Activated B cell treated with CpG ODN at 0.5 μM for 24 hours (primary cell): ENCODE data around the gene ZNF492. TPM values are rescaled to one million over a fixed set of nuclear protein-coding genes. Genes with fewer than 3 reads are reported as not detected.
"Not testable (repeated sequence)": the region's sequence is repeated elsewhere in the genome, so short reads cannot be mapped to it uniquely, and the experiment has no call there.

Experiments
- ATAC-seq: fragments of 200-7000 bp; cut with Tn5 transposase; one replicate; pipeline ENCODE4 v1.10.0; 2021; ENCODE audit warnings: low read depth, mild to moderate bottlenecking, moderate library complexity
- CTCF ChIA-PET: fragments of 350-600 bp; sonication (Branson Sonifier 250); formaldehyde crosslinking; loops from one replicate; lab custom pipeline; 2021; ENCODE audit warnings: antibody characterized with exemption; lab: Charles Lee
- POLR2A ChIA-PET: fragments of 350-600 bp; sonication (Branson Sonifier 250); formaldehyde crosslinking; loops from one replicate; lab custom pipeline; 2021; ENCODE audit warnings: antibody characterized with exemption; lab: Charles Lee
- DNase-seq: peaks from one replicate; pipeline ENCODE4 v3.0.0; 2022
- H3K27ac Mint-ChIP-seq: one replicate; pipeline ENCODE4 v1.8.0; 2020; ENCODE audit warnings: mixed read lengths
- H3K27me3 Mint-ChIP-seq: one replicate; pipeline ENCODE4 v1.8.0; 2021; ENCODE audit warnings: mixed read lengths
- H3K36me3 Mint-ChIP-seq: one replicate; pipeline ENCODE4 v1.8.0; 2021; ENCODE audit warnings: low read depth, mixed read lengths
- H3K4me1 Mint-ChIP-seq: one replicate; pipeline ENCODE4 v1.8.0; 2021; ENCODE audit warnings: mixed read lengths
- H3K4me3 Mint-ChIP-seq: one replicate; pipeline ENCODE4 v1.8.0; 2020; ENCODE audit warnings: mild to moderate bottlenecking, mixed read lengths
- H3K9me3 Mint-ChIP-seq: one replicate; pipeline ENCODE4 v1.8.0; 2020; ENCODE audit warnings: mixed read lengths
- CTCF ChIP-seq: fragments of 200-600 bp; IDR thresholded peaks from one replicate; pipeline ENCODE4 v1.8.0; 2022; ENCODE audit warnings: antibody characterized with exemption, mild to moderate bottlenecking
- intact Hi-C: fragments of 100-400 bp; cut with micrococcal nuclease; formaldehyde crosslinking; loops from one replicate; pipeline ENCODE4 v1.15.1; 2024
- total RNA-seq: library from RNA; stranded (reverse); gene quantifications from 2 replicates; pipeline ENCODE4 v1.2.3, GENCODE V29; 2022

ZNF492 gene
- total RNA-seq = 0.71 and 1.2 TPM in 2 replicates

- peak; percentile 98 for ATAC-seq
- peak; percentile 58 for DNase-seq
- intact Hi-C loops = loop anchor here (2.0 to 10.0 kb wide), 3 partner anchors 761 to 1125 kb away; partner anchors contain the start of genes ZNF675, ZNF681 and ZNF91
- H3K27me3 Mint-ChIP-seq, CTCF ChIA-PET, H3K4me1 Mint-ChIP-seq, H3K9me3 Mint-ChIP-seq, H3K36me3 Mint-ChIP-seq: not testable (repeated sequence)
- POLR2A ChIA-PET = interaction anchor here (0.6 to 1.2 kb wide), 7 partner anchors 483 to 1459 kb away, joined by 3 to 13 read pairs (median 4); partner anchors contain the start of genes ZNF675, ZNF730 and ZNF91
- peak within 1 kb of the TSS; percentile 93 for H3K4me3 Mint-ChIP-seq
- peak within 1 kb of the TSS; percentile 70 for H3K27ac Mint-ChIP-seq
These were observed at the start of gene ZNF492 for GRCh38 chr19:22633706-22634449. ZNF492 (plus strand) TSS chr19:22634324; CDS start chr19:22653400, 19,076 bp downstream.

GRCh38 chr19:22595422-22595821 is 38.7 kb upstream of the ZNF492 start:
- H3K4me1 Mint-ChIP-seq = no peaks in the 10 kb centered on the region
- DNase-seq = no peak
- H3K36me3 Mint-ChIP-seq = no peaks in the 10 kb centered on the region
- H3K4me3 Mint-ChIP-seq = no peak overlapping the region
- ATAC-seq = no peak
- H3K27ac Mint-ChIP-seq = no peak overlapping the region
- H3K9me3 Mint-ChIP-seq = peaks cover 17% of the 10 kb centered on the region
- H3K27me3 Mint-ChIP-seq = no peaks in the 10 kb centered on the region
- POLR2A ChIA-PET = no interaction called here
- CTCF ChIA-PET = no interaction called here
- TF ChIP-seq CTCF = no peak
- intact Hi-C loops = no loop called here

GRCh38 chr19:22595918-22596341 is 38.2 kb upstream of the ZNF492 start:
- intact Hi-C loops = no loop called here
- ChIA-PET POLR2A (no interaction called here), CTCF (no interaction called here)
- Mint-ChIP-seq H3K9me3 (peaks cover 20% of the 10 kb centered on the region), H3K27me3 (no peaks in the 10 kb centered on the region), H3K27ac (no peak overlapping the region), H3K4me3 (no peak overlapping the region), H3K36me3 (no peaks in the 10 kb centered on the region), H3K4me1 (no peaks in the 10 kb centered on the region)
- ATAC-seq = no peak
- TF ChIP-seq CTCF = no peak
- no peak for DNase-seq

GRCh38 chr19:22600690-22601648 is 33.2 kb upstream of the ZNF492 start:
- ChIA-PET CTCF (no interaction called here), POLR2A (no interaction called here)
- Mint-ChIP-seq H3K27me3 (no peaks in the 10 kb centered on the region), H3K36me3 (no peaks in the 10 kb centered on the region), H3K27ac (no peak overlapping the region), H3K4me3 (no peak overlapping the region), H3K9me3 (peaks cover 11% of the 10 kb centered on the region), H3K4me1 (no peaks in the 10 kb centered on the region)
- no peak for TF ChIP-seq CTCF
- intact Hi-C loops = no loop called here
- no peak for ATAC-seq
- DNase-seq = no peak

GRCh38 chr19:22601906-22602630 is 32.1 kb upstream of the ZNF492 start:
- H3K27ac Mint-ChIP-seq = no peak overlapping the region
- no peaks in the 10 kb centered on the region for H3K27me3 Mint-ChIP-seq
- TF ChIP-seq CTCF = no peak
- ChIA-PET POLR2A (no interaction called here), CTCF (no interaction called here)
- ATAC-seq (no peak), DNase-seq (no peak)
- H3K4me1 Mint-ChIP-seq = no peaks in the 10 kb centered on the region
- intact Hi-C loops = no loop called here
- no peak overlapping the region for H3K4me3 Mint-ChIP-seq
- no peaks in the 10 kb centered on the region for H3K36me3 Mint-ChIP-seq
- peaks cover 8% of the 10 kb centered on the region for H3K9me3 Mint-ChIP-seq
